SIG-M5 (cell line): Measurements from ENCODE around the gene MREG.
A peak's percentile ranks its signal among the peaks of the same experiment; 100 is the strongest.
"Not testable (repeated sequence)": the region's sequence is repeated elsewhere in the genome, so short reads cannot be mapped to it uniquely, and the experiment has no call there.

Experiments
- DNase-seq: peaks from one replicate; lab custom pipeline; 2025; lab: John Stamatoyannopoulos, UW

MREG gene

GRCh38 chr2:215988556-215989207 is 24.7 kb downstream of the MREG start:
- not testable (repeated sequence) for DNase-seq

- DNase-seq = no peak
Measured at GRCh38 chr2:215985257-215985656, 28.1 kb downstream of the MREG start.

- DNase-seq = no peak
Measured at GRCh38 chr2:215984661-215985060, 28.7 kb downstream of the MREG start.

DNA sequence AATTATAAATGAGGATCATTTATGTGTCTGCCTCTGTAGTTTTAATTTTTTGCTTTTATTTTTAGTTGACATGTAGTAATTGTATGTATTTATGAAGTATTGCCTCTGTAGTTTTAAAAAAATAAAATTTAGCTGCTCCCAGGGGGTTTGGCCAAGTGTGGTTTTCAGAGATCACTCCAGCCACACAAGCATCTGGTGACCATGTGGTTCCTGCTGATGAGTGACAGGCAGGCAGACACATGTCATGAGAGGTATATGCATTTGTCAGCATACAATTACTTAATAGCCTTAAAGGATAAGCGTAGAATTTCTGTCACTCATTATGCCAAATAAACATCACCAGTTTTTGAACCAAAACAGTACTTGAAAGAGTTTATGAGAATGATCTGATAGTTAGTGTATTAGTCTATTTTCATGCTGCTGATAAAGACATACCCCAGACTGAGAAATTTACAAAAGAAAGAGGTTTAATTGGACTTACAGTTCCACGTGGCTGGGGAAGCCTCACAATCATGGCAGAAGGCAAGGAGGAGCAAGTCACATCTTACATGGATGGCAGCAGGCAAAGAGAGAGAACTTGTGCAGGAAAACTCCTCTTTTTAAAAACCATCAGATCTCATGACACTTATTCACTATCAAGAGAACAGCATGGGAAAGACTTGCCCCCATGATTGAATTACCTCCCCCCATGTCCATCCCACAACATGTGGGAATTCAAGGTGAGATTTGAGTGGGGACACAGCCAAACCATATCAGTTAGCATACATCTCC is 29.6 kb downstream of the MREG start:
- DNase-seq = no peak

DNA sequence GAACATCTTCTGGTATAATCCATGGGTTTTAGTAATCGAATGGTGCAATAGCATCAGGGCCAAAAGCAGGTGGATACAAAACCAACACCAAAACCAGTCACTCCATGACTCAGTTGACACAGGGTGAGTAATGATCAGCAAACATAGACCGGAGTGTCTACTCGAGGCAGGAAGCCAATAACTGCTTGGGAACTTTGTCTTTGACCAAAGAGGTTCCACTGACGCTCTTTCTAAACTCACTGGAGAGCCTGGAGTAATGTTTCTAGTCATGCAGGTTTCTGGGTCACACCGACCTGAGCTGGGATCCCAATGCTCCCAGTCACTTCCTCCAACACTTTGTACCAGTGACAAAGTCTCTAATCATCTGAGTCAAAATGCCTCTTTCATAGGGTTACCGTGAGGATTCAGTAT is 30.9 kb downstream of the MREG start:
- no peak for DNase-seq

DNA sequence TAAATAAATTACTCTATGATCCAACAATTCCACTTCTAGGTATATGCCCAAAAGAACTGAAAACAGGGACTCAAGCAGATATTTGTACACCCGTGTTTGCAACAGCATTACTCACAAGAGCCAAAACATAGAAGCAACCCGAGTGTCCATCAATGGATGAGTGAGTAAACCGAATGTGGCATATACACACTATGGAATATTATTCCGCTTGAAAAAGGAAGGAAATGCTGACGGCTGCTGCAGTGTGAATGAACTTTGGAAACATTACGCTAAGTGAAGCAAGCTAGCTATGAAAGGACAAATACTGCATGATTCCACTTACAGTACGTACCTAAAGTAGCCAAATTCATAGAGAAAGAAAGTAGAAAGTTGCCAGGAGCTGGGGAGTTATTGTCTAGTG is 32.2 kb downstream of the MREG start:
- DNase-seq = no peak

GRCh38 chr2:215979620-215980019 is 33.7 kb downstream of the MREG start:
- DNase-seq = no peak

GRCh38 chr2:215974700-215975429 is 38.5 kb downstream of the MREG start:
- DNase-seq = no peak

DNA sequence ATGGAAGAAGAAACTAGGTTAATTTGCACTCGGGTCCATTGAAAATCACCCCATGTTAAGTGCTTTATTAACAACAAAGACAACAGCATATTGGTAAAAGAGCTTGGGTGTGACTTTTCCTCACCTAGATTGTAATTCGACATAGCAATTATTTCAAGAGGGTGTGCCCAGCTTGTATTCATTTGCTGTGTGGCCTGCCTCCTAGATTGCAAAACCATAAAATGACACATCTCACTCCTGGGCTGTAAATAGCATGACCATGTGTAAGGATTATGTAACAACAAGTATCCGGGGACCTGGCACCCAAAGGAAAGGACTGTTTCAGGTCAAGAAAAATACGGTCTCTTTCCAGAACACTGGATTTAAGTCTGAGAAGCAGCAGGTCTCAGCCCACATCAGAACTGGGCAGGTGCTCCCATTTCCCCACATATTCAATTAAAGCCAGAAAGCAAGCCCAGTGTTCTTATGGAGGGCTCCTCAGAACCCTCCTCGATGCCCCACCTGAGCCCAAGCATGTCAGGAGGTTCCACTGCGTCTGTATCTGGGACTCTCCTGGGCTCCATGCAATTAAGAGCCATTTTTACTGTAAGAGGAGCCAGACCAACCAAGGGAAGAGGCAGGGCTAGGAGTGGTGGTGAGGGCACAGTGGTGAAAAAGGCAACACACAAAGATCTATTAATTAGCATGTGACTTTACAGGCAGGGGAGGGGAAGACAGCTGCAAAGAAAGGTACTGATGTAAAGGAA is 39.2 kb downstream of the MREG start:
- peak; percentile 56 for DNase-seq

GRCh38 chr2:215973145-215973792 is 40.1 kb downstream of the MREG start:
- DNase-seq = no peak

- DNase-seq = no peak
Measured at GRCh38 chr2:215971671-215972070, 41.7 kb downstream of the MREG start.

DNA sequence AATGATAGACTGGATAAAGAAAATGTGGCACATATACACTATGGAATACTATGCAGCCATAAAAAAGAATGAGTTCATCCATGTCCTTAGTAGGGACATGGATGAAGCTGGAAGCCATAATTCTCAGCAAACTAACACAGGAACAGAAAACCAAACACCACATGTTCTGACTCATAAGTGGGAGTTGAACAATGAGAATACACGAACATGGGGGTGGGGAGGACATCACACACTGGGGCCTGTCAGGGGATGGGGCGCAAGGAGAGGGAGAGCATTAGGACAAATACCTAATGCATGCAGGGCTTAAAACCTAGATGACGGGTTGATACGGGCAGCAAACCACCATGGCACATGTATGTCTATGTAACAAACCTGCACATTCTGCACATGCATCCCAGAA is 42.5 kb downstream of the MREG start:
- DNase-seq = not testable (repeated sequence)

GRCh38 chr2:215970425-215970824 is 42.9 kb downstream of the MREG start:
- no peak for DNase-seq

GRCh38 chr2:215969131-215969841 is 44.1 kb downstream of the MREG start:
- no peak for DNase-seq

DNA sequence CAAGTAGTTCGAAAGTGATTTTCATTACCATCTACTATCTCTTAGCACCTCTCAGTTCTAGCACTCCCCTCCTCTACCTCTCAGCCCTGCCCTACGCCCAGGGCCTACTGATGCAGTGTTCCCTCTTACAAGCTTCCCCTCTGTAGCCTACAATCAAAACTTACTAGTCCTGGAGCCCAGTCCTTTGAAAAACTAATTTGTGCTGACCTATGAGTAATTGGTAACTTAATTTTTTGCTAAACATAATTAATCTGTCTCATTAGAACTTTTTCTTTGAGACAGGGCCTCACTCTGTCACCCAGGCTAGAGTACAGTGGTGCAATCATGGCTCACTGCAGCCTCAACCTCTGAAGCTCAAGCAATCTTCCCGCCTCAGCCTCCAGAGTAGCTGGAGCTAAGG is 44.9 kb downstream of the MREG start:
- DNase-seq = no peak

DNA sequence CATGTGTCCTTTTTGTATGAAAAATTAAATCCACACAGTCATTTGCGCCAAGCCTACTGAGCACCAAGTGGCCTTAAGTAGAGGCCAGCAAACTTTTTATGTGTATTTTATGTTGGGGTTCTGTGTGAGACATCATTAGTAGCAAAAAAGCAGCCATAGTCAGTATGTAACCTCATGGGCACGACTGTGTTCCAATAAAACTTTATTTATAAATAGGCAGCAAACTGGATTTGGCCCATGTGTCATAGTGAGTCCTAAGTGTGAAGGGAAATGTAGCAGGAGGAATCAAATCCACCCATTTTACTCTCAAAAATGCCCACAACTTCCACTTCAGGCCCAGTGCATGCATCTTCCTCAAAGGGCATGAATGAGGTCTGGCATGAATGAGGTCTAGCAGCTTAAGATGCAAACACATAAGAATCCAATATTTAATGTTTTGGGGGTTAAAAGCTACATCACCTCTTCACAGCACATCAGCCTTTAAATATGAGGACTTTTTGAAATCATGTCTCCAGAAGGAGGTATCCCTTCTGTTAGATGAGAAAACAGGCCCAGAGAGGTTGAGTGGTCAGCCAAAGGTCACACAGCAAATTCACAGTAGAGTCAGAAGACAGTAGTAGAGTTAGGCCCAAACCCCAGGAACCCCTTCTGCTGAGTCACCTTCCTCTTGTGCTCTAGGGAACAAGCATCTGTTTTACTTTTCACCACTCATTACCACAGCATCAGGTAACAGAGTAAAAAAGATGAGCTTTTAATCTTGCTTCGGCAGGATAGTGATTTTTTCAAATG is 45.6 kb downstream of the MREG start:
- DNase-seq = no peak

DNA sequence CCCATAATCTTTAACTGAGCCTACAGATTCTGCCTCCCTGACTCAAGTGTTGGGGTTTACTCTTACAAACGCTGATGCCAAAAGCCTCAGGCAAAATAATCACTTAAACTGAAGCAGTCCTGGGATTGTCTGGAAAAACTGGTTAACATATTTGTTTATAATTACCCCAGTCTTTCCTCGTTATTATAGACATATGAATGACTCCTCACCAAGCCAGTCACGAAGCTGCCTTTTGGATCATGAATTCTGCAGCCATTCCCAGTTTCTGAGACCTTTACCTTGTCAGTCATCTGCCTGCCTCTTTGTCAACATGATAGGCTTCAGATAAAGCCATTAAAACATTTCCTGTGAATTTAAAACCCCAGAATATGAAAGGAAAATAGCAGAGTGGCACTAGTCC is 46.4 kb downstream of the MREG start:
- no peak for DNase-seq

- DNase-seq = no peak
Measured at GRCh38 chr2:215966274-215966673, 47.1 kb downstream of the MREG start.

GRCh38 chr2:215965532-215966165 is 47.7 kb downstream of the MREG start:
- no peak for DNase-seq

DNA sequence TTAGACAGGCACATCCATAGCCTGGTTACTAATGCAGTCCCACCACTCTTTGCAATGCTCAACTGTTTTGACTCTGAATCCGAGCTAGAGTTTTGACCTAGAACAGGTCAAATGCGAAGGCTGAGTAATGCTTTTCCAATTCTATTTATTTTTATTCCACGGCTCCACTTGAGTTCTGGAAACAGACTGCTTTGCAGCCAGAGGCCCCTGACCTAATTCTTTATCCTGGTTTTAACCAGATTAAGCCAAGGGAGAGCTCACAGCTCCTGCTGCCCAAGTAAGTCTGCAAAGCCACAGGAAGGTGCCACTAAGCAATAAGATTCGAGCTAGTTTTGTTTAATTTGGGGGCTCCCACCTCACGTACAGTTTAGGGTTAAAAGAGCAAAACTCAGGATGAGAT is 51.4 kb downstream of the MREG start:
- no peak for DNase-seq
